Spleen (tissue), 7 donors: ENCODE measurements around the gene ZNF808.

Experiments
- CTCF ChIP-seq, 11 experiments: fragments of 200-600 bp in 7 of 11; fragments of 450-650 bp in 4 of 11; sonication (generic) in 4 of 11; IDR thresholded peaks in 8 of 11; conservative IDR thresholded peaks in 3 of 11; 1 replicate in 7 of 11; 2 replicates in 4 of 11; pipeline versions ENCODE4 v1.4.0 to v1.8.0; 2016 to 2021; ENCODE audit warnings: antibody characterized with exemption in 11 of 11, inconsistent platforms in 4 of 11, mild to moderate bottlenecking in 1 of 11
- POLR2A ChIP-seq, 3 donors: fragments of 450-650 bp; IDR thresholded peaks; one replicate each; pipeline ENCODE4 v1.5.1; 2017; ENCODE audit warnings: antibody characterized with exemption in 3 of 3, mild to moderate bottlenecking in 1 of 3
- donor health status: DM: no; HTN: no; CAD: no; lungs with moderate emphysema.
- donor health status: DM: no; HTN: no; CAD: no.
- donor health status: DM: no; HTN: no; CAD: no.

- TF ChIP-seq POLR2A (IDR thresholded peaks at IDR 0.05) = no peak
- TF ChIP-seq CTCF (IDR thresholded peaks at IDR 0.05 in 8 of 11, conservative IDR thresholded peaks at IDR 0.05 in 3 of 11) = no peak
Observed at GRCh38 chr19:52492994-52493470, 34.4 kb upstream of the ZNF808 start.
